CD4-positive, alpha-beta T cell (primary cell): ENCODE results near the gene ARHGAP10. TPM values are rescaled to one million over a fixed set of nuclear protein-coding genes. Genes with fewer than 3 reads are reported as not detected.

Source experiments
- ATAC-seq: fragments of 200-7000 bp; cut with Tn5 transposase; one replicate; pipeline ENCODE4 v1.10.0; 2022; ENCODE audit warnings: mild to moderate bottlenecking; ENCODE audit not compliant: poor library complexity
- CTCF ChIA-PET: fragments of 350-600 bp; sonication (Branson Sonifier 250); formaldehyde crosslinking; loops from one replicate; lab custom pipeline; 2021; ENCODE audit warnings: antibody characterized with exemption, inconsistent platforms; lab: Charles Lee
- POLR2A ChIA-PET: fragments of 350-600 bp; sonication (Branson Sonifier 250); formaldehyde crosslinking; loops from one replicate; lab custom pipeline; 2021; ENCODE audit warnings: antibody characterized with exemption, inconsistent platforms; lab: Charles Lee
- DNase-seq, 14 experiments: peaks; one replicate each; pipeline ENCODE4 v3.0.0-alpha.2; 2013 to 2020; ENCODE audit warnings: mixed read lengths in 2 of 14
- H3K27ac ChIP-seq, 2 donors: one replicate each; pipeline versions ENCODE4 v1.5.1 to v1.7.0; 2013; ENCODE audit warnings: low read length in 2 of 2, low read depth in 1 of 2, mild to moderate bottlenecking in 1 of 2
- H3K27me3 ChIP-seq, 2 experiments: 1 replicate in 1 of 2; 2 replicates in 1 of 2; pipeline versions ENCODE4 v1.6.1 to v1.7.0; 2013; ENCODE audit warnings: low read length in 2 of 2, control low read depth in 1 of 2, mild to moderate bottlenecking in 1 of 2, moderate library complexity in 1 of 2; ENCODE audit not compliant: insufficient read depth in 2 of 2, control insufficient read depth in 1 of 2
- H3K36me3 ChIP-seq: one replicate; pipeline ENCODE4 v1.6.1; 2013; ENCODE audit warnings: low read length, control low read depth; ENCODE audit not compliant: insufficient read depth
- H3K4me1 ChIP-seq: one replicate; pipeline ENCODE4 v1.6.1; 2013; ENCODE audit warnings: low read length, control low read depth; ENCODE audit not compliant: insufficient read depth
- H3K4me3 ChIP-seq: one replicate; pipeline ENCODE4 v1.5.1; 2013; ENCODE audit warnings: mild to moderate bottlenecking, low read length, moderate library complexity
- H3K9me3 ChIP-seq, 2 experiments: 1 replicate in 1 of 2; 2 replicates in 1 of 2; pipeline versions ENCODE4 v1.6.1 to v1.7.0; 2013; ENCODE audit warnings: low read length in 2 of 2, mild to moderate bottlenecking in 2 of 2, control low read depth in 1 of 2, moderate library complexity in 1 of 2; ENCODE audit not compliant: control insufficient read depth in 1 of 2, insufficient read depth in 1 of 2
- H3K27ac Mint-ChIP-seq: one replicate; pipeline ENCODE4 v1.8.0; 2020; ENCODE audit warnings: mixed read lengths
- H3K27me3 Mint-ChIP-seq: one replicate; pipeline ENCODE4 v1.8.0; 2021; ENCODE audit warnings: mixed read lengths
- H3K36me3 Mint-ChIP-seq: one replicate; pipeline ENCODE4 v1.8.0; 2021; ENCODE audit warnings: low read depth, mixed read lengths
- H3K4me1 Mint-ChIP-seq: one replicate; pipeline ENCODE4 v1.8.0; 2021; ENCODE audit warnings: low read depth, mixed read lengths
- H3K4me3 Mint-ChIP-seq: one replicate; pipeline ENCODE4 v1.8.0; 2020; ENCODE audit warnings: mild to moderate bottlenecking, mixed read lengths
- H3K9me3 Mint-ChIP-seq: one replicate; pipeline ENCODE4 v1.8.0; 2020; ENCODE audit warnings: mixed read lengths
- intact Hi-C, 2 experiments: fragments of 100-400 bp; cut with DNase I in 1 of 2; cut with micrococcal nuclease in 1 of 2; formaldehyde crosslinking; loops; one replicate each; pipeline versions ENCODE4 v1.15.1 to v1.9.0; 2023 to 2025; cut with DNase I, micrococcal nuclease
- total RNA-seq, 174 experiments: library from RNA in 2 of 174; stranded (reverse) in 2 of 174; gene quantifications; one replicate each; pipeline ENCODE4 v1.2.3 and lab custom pipeline; 2021 to 2026
- TF ChIP-seq, protein P1 (sequence below): fragments of 200-600 bp; IDR thresholded peaks from one replicate; pipeline ENCODE4 v1.8.0; 2022; ENCODE audit warnings: antibody characterized with exemption, mild to moderate bottlenecking

ARHGAP10 gene
- total RNA-seq, 2 experiments from 2014 or later, result 5.6 to 5.7 TPM

DNA sequence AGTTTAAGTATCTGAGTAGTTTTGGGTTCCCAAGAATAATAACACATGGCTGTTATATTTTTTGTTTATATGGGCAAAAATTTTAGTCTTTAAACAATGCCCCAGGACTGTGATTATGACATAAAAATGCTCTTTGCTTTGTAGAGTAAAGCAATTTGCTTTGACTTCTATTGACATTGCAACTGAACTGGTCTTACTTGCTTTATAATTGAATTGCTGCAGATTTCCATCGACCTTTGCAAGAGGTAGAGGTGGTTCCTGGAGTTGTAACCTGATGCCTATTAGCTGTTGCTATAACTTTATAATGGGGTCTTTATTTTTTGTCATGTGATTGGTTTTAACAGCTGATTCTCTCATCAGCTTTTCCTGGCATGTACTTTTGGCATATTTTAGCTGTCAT lies 302.9 kb downstream of the ARHGAP10 start:
- Histone ChIP-seq H3K4me1 (no peaks in the 10 kb centered on the region), H3K9me3 (no peaks in the 10 kb centered on the region), H3K4me3 (no peak overlapping the region), H3K36me3 (no peaks in the 10 kb centered on the region), H3K27me3 (no peaks in the 10 kb centered on the region), H3K27ac (no peak overlapping the region)
- ChIA-PET POLR2A (interaction anchor here (1.4 kb wide), 1 partner anchor 18 kb away, joined by 5 read pairs; no protein-coding TSS in a partner anchor), CTCF (interaction anchor here (1.1 kb wide), 1 partner anchor 13 kb away, joined by 3 read pairs; no protein-coding TSS in a partner anchor)
- TF ChIP-seq, protein P1, sequence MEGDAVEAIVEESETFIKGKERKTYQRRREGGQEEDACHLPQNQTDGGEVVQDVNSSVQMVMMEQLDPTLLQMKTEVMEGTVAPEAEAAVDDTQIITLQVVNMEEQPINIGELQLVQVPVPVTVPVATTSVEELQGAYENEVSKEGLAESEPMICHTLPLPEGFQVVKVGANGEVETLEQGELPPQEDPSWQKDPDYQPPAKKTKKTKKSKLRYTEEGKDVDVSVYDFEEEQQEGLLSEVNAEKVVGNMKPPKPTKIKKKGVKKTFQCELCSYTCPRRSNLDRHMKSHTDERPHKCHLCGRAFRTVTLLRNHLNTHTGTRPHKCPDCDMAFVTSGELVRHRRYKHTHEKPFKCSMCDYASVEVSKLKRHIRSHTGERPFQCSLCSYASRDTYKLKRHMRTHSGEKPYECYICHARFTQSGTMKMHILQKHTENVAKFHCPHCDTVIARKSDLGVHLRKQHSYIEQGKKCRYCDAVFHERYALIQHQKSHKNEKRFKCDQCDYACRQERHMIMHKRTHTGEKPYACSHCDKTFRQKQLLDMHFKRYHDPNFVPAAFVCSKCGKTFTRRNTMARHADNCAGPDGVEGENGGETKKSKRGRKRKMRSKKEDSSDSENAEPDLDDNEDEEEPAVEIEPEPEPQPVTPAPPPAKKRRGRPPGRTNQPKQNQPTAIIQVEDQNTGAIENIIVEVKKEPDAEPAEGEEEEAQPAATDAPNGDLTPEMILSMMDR, result no peak
- Mint-ChIP-seq H3K36me3 (no peaks in the 10 kb centered on the region), H3K27me3 (no peaks in the 10 kb centered on the region), H3K27ac (no peak overlapping the region), H3K4me1 (no peaks in the 10 kb centered on the region), H3K4me3 (no peak overlapping the region), H3K9me3 (no peaks in the 10 kb centered on the region)
- no peak for ATAC-seq
- no peak for DNase-seq
- intact Hi-C loops, result no loop called here

DNA sequence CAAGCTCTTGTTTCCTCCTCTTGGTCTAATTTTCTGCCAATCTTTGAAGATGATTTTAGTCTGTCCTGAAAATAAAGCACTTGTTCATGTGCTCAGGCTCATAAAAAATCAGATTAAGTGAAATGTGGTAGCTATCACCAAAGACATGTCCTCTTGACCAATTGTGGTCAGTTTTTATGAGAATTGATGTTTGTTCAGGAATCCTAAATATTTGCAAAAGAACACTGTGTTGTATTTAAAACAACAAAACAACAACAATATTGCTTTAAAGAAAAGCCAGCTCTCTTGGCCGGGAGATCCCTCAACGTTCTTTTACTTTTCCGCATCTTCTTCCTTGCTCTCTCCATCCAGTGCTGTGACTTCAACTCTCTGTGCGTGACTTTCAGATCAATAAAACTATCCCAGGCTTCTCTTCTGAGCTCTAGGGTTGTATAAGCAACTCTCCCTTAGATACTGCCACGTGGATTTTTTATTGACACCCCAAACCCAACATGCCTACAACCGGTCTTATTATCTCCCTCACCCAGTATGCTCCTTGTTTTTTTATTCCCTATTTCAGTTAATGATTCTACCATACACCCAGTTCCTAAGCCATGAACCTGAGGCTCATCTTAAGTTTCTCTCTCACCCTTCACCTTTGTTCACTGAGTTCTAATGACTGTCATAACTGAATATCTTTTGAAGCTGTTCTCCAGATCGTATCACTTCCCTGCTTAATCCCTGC lies 309.9 kb downstream of the ARHGAP10 start:
- intact Hi-C loops, result no loop called here
- ATAC-seq (no peak), DNase-seq (no peak)
- no peak overlapping the region for H3K27ac ChIP-seq
- Mint-ChIP-seq H3K36me3 (no peaks in the 10 kb centered on the region), H3K4me3 (no peak overlapping the region), H3K4me1 (peaks cover 15% of the 10 kb centered on the region), H3K9me3 (no peaks in the 10 kb centered on the region), H3K27me3 (no peaks in the 10 kb centered on the region), H3K27ac (no peak overlapping the region)
- TF ChIP-seq, protein P1, result no peak
- H3K36me3 ChIP-seq, result no peaks in the 10 kb centered on the region
- CTCF ChIA-PET, result no interaction called here
- H3K9me3 ChIP-seq, result no peaks in the 10 kb centered on the region
- no peak overlapping the region for H3K4me3 ChIP-seq
- POLR2A ChIA-PET, result interaction anchor here (0.7 to 1.1 kb wide), 2 partner anchors 10 to 11 kb away, joined by 3 read pairs; no protein-coding TSS in a partner anchor
- H3K4me1 ChIP-seq, result peaks cover 2% of the 10 kb centered on the region
- H3K27me3 ChIP-seq, result no peaks in the 10 kb centered on the region

DNA sequence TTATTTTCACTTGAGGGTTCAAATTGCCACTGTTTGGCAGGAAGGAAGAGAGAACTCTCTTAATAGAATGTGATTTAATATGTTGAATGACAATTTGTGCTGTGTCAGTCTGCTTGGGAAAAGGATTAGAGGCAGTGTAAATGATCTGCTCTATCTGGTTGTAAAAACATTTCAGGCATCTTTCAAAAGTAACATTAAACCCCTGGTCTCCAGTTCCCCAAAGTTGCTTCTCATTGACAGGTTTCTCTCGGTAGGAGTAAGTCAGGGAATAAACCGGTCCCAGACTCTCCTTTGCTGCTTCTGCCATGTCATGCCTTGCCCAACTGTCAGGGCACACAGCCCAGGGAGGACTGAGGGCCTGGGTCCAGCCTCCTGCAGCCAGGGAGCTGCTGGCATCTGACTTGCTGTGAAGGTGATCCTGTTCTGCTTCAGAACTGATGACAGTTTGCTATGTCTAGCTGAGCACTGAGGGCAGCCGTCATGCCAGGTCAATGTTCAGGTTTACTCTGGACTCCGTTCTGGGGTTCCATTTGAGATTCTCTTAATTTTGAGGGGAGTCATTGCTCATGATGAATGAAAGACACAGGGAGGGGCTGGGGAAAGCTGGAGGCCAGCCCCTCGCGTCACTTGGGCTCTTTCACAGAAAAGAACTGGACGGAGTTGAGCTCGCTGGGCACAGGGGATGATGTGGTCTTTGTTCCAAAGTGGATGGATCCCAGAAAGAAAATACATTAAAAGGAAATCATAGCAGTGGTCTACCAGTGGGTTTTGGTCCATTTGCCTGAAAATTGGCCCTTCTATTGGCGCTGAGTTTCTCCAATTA lies 312.4 kb downstream of the ARHGAP10 start:
- no peak overlapping the region for H3K4me3 Mint-ChIP-seq
- CTCF ChIA-PET, result no interaction called here
- TF ChIP-seq, protein P1, result no peak
- no peaks in the 10 kb centered on the region for H3K27me3 Mint-ChIP-seq
- ATAC-seq, result no peak
- H3K27ac ChIP-seq, result no peak overlapping the region
- H3K4me1 ChIP-seq, result peaks cover 5% of the 10 kb centered on the region
- no peaks in the 10 kb centered on the region for H3K9me3 Mint-ChIP-seq
- no peaks in the 10 kb centered on the region for H3K27me3 ChIP-seq
- no peaks in the 10 kb centered on the region for H3K36me3 ChIP-seq
- POLR2A ChIA-PET, result interaction anchor here (0.6 to 2.7 kb wide), 4 partner anchors 10 to 398 kb away, joined by 3 to 13 read pairs (median 8); partner anchors contain the start of gene NR3C2
- intact Hi-C loops, result no loop called here
- H3K4me3 ChIP-seq, result no peak overlapping the region
- peaks cover 27% of the 10 kb centered on the region for H3K4me1 Mint-ChIP-seq
- peaks cover 8% of the 10 kb centered on the region for H3K36me3 Mint-ChIP-seq
- no peak overlapping the region for H3K27ac Mint-ChIP-seq
- DNase-seq, result no peak
- no peaks in the 10 kb centered on the region for H3K9me3 ChIP-seq
